Ovary (tissue), 3 donors: ENCODE results near the gene ANKRD18A.

ENCODE experiments used
- CTCF ChIP-seq, 3 donors: fragments of 450-650 bp in 2 of 3; fragments of 200-600 bp in 1 of 3; IDR thresholded peaks; one replicate each; pipeline versions ENCODE4 v1.5.1 to v1.8.0; 2016 to 2022; ENCODE audit warnings: antibody characterized with exemption in 3 of 3, mild to moderate bottlenecking in 1 of 3
- POLR2A ChIP-seq: fragments of 450-650 bp; IDR thresholded peaks from one replicate; pipeline ENCODE4 v1.6.1; 2017; ENCODE audit warnings: antibody characterized with exemption, mild to moderate bottlenecking, moderate library complexity
- donor health status: DM: no; HTN: no; CAD: no.

DNA sequence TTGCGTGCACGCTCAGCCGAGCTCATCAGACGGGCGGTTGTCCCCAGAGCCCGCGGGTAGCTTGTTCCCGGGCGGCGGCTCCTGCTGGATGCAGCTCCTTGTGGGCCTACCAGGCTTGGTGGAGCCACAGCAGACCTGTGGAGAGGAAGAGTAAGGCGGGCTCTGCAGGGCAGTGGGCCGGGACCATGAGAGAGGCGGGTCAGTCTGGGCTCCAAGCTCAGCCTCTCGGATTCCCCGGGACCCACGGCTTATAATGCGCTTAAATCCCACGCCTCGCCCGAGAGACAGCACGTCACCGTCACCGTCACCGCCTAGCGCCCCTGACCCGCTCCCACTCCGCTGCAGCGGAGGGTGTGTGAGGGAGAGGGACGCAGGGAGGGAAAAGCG lies 1.9 kb upstream of the ANKRD18A start:
- no peak for TF ChIP-seq CTCF (IDR thresholded peaks at IDR 0.05)
- TF ChIP-seq POLR2A = no peak
